Panc1 (cell line): ENCODE data around the gene SCN8A. TPM values are rescaled to one million over a fixed set of nuclear protein-coding genes. Genes with fewer than 3 reads are reported as not detected.
A peak's percentile ranks its signal among the peaks of the same experiment; 100 is the strongest.

Source experiments
- ATAC-seq: fragments of 200-7000 bp; cut with Tn5 transposase; 2 replicates; pipeline ENCODE4 v1.9.1; 2020; ENCODE audit warnings: mild to moderate bottlenecking, moderate library complexity
- BruUV-seq: library from RNA; stranded (reverse); fragments of 400-500 nt; replicated peaks from 2 replicates; lab custom pipeline; 2021; lab: Mats Ljungman, UMichigan
- CTCF ChIA-PET: fragments of 300-600 bp; sonication (Branson Sonifier 250); formaldehyde crosslinking; loops from one replicate; lab custom pipeline; 2022; ENCODE audit warnings: antibody characterized with exemption; lab: Charles Lee
- POLR2A ChIA-PET: fragments of 300-600 bp; sonication (Branson Sonifier 250); formaldehyde crosslinking; loops from one replicate; lab custom pipeline; 2022; ENCODE audit warnings: antibody characterized with exemption; lab: Charles Lee
- DNase-seq: peaks from one replicate; pipeline ENCODE4 v3.0.0-alpha.2; 2010; ENCODE audit warnings: low read depth, low spot score
- H3K27ac ChIP-seq: 2 replicates; pipeline ENCODE4 v1.5.1; 2011; ENCODE audit warnings: mild to moderate bottlenecking, low read length, inconsistent platforms
- H3K27me3 ChIP-seq: fragments of 200-500 bp; sonication (Bioruptor generic); 2 replicates; pipeline ENCODE4 v1.6.0; 2014; ENCODE audit warnings: low read length, inconsistent platforms; ENCODE audit not compliant: control insufficient read depth, insufficient read depth
- H3K36me3 ChIP-seq: fragments of 200-500 bp; sonication (Bioruptor generic); 2 replicates; pipeline ENCODE4 v1.5.1; 2014; ENCODE audit warnings: inconsistent platforms, mild to moderate bottlenecking, low read length, moderate library complexity; ENCODE audit not compliant: control insufficient read depth, insufficient read depth
- H3K4me1 ChIP-seq: 2 replicates; pipeline ENCODE4 v1.5.1; 2011; ENCODE audit warnings: inconsistent platforms, mild to moderate bottlenecking, low read length, moderate library complexity; ENCODE audit not compliant: control insufficient read depth, insufficient read depth
- H3K4me3 ChIP-seq, 2 experiments: 2 replicates each; pipeline ENCODE4 v1.5.1; 2011 to 2012; ENCODE audit warnings: low read depth in 2 of 2, low read length in 2 of 2, mild to moderate bottlenecking in 2 of 2, inconsistent platforms in 1 of 2, moderate library complexity in 1 of 2
- H3K9me3 ChIP-seq: fragments of 200-500 bp; sonication (Bioruptor generic); 2 replicates; pipeline ENCODE4 v1.5.1; 2014; ENCODE audit warnings: low read depth, mild to moderate bottlenecking, inconsistent platforms, low read length, moderate library complexity; ENCODE audit not compliant: control insufficient read depth, insufficient read depth
- POLR2AphosphoS5 ChIP-seq: IDR thresholded peaks from 2 replicates; pipeline ENCODE4 v1.6.1; 2012; ENCODE audit warnings: mild to moderate bottlenecking, low read depth, low read length, moderate library complexity
- REST ChIP-seq, 2 experiments: IDR thresholded peaks; 2 replicates each; pipeline ENCODE4 v1.6.1; 2011 to 2012; ENCODE audit warnings: low read depth in 2 of 2, control low read depth in 1 of 2, low read length in 1 of 2, mild to moderate bottlenecking in 1 of 2, moderate library complexity in 1 of 2; ENCODE audit not compliant: insufficient read depth in 1 of 2
- SIN3A ChIP-seq: IDR thresholded peaks from 2 replicates; pipeline ENCODE4 v1.6.1; 2012; ENCODE audit warnings: low read depth, mild to moderate bottlenecking, low read length, moderate library complexity, borderline replicate concordance; ENCODE audit not compliant: insufficient read depth
- TCF7L2 ChIP-seq: IDR thresholded peaks from 2 replicates; pipeline ENCODE4 v1.6.1; 2011; ENCODE audit warnings: mild to moderate bottlenecking, low read depth, low read length, inconsistent platforms
- in situ Hi-C: cut with HindIII; loops from 2 replicates; pipeline ENCODE4 v1.10.0; 2016; ENCODE audit warnings: low sequenced_read_pairs, low pct_unique_long_range_greater_than_20kb
- intact Hi-C: fragments of 100-400 bp; cut with micrococcal nuclease; formaldehyde crosslinking; loops from one replicate; pipeline ENCODE4 v1.10.0; 2022; ENCODE audit not compliant: unreplicated experiment
- total RNA-seq: library from RNA; stranded (reverse); gene quantifications from one replicate; pipeline ENCODE4 v1.2.1, GENCODE V29; 2021; ENCODE audit not compliant: unreplicated experiment
- TF ChIP-seq, protein P1 (sequence below): fragments of 450-650 bp; IDR thresholded peaks from 2 replicates; pipeline ENCODE4 v1.5.1; 2017; ENCODE audit warnings: mild to moderate bottlenecking

The SCN8A gene
- total RNA-seq, 1 experiment from 2014 or later, result 8.6 TPM

- no peaks in the 10 kb centered on the region for H3K9me3 ChIP-seq
- ATAC-seq (no peak), DNase-seq (no peak)
- no peak overlapping the region for H3K4me3 ChIP-seq
- intact Hi-C loops, result no loop called here
- BruUV-seq, result no TSS peak
- POLR2A ChIA-PET, result no interaction called here
- CTCF ChIA-PET, result no interaction called here
- no peaks in the 10 kb centered on the region for H3K4me1 ChIP-seq
- no peaks in the 10 kb centered on the region for H3K27me3 ChIP-seq
- H3K27ac ChIP-seq, result no peak overlapping the region
- in situ Hi-C loops, result no loop called here
- TF ChIP-seq REST (IDR thresholded peaks at IDR 0.05; ENCODE audit: insufficient read depth in 1 of 2, low read depth in 2 of 2, low read length in 1 of 2) (peak in 1 of 2 experiments; percentile 70; a peak in 2 of 4 replicates), SIN3A (no peak), TCF7L2 (no peak)
- H3K36me3 ChIP-seq, result no peaks in the 10 kb centered on the region
Observed at GRCh38 chr12:51740536-51740935, 149.5 kb downstream of the SCN8A start.

- no peaks in the 10 kb centered on the region for H3K36me3 ChIP-seq
- no peaks in the 10 kb centered on the region for H3K27me3 ChIP-seq
- in situ Hi-C loops (no loop called here), intact Hi-C loops (no loop called here)
- CTCF ChIA-PET, result interaction anchor here (0.7 kb wide), 1 partner anchor 65 kb away, joined by 5 read pairs; no protein-coding TSS in a partner anchor
- H3K4me1 ChIP-seq, result no peaks in the 10 kb centered on the region
- ATAC-seq (no peak), DNase-seq (no peak)
- no peak overlapping the region for H3K4me3 ChIP-seq
- TF ChIP-seq POLR2AphosphoS5 (no peak), REST (IDR thresholded peaks at IDR 0.05; ENCODE audit: insufficient read depth in 1 of 2, low read depth in 2 of 2, low read length in 1 of 2) (no peak), TCF7L2 (no peak), SIN3A (no peak)
- TF ChIP-seq, protein P1, sequence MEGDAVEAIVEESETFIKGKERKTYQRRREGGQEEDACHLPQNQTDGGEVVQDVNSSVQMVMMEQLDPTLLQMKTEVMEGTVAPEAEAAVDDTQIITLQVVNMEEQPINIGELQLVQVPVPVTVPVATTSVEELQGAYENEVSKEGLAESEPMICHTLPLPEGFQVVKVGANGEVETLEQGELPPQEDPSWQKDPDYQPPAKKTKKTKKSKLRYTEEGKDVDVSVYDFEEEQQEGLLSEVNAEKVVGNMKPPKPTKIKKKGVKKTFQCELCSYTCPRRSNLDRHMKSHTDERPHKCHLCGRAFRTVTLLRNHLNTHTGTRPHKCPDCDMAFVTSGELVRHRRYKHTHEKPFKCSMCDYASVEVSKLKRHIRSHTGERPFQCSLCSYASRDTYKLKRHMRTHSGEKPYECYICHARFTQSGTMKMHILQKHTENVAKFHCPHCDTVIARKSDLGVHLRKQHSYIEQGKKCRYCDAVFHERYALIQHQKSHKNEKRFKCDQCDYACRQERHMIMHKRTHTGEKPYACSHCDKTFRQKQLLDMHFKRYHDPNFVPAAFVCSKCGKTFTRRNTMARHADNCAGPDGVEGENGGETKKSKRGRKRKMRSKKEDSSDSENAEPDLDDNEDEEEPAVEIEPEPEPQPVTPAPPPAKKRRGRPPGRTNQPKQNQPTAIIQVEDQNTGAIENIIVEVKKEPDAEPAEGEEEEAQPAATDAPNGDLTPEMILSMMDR, result no peak
- POLR2A ChIA-PET, result no interaction called here
- no peaks in the 10 kb centered on the region for H3K9me3 ChIP-seq
- H3K27ac ChIP-seq, result no peak overlapping the region
- BruUV-seq, result no TSS peak
Observed at GRCh38 chr12:51744235-51744634, 153.2 kb downstream of the SCN8A start.
